Colonic mucosa (tissue), 4 donors: ENCODE measurements around the gene LRRC1. TPM values are rescaled to one million over a fixed set of nuclear protein-coding genes. Genes with fewer than 3 reads are reported as not detected.

Experiments
- DNase-seq: peaks from one replicate; pipeline ENCODE4 v3.0.0-alpha.2; 2020
- H3K27ac ChIP-seq: fragments of 200-600 bp; one replicate; pipeline ENCODE4 v1.8.0; 2021
- H3K27me3 ChIP-seq: fragments of 200-600 bp; one replicate; pipeline ENCODE4 v1.8.0; 2021
- H3K36me3 ChIP-seq: fragments of 200-600 bp; one replicate; pipeline ENCODE4 v1.8.0; 2021
- H3K4me1 ChIP-seq: fragments of 200-600 bp; one replicate; pipeline ENCODE4 v1.8.0; 2021; ENCODE audit warnings: mild to moderate bottlenecking
- H3K4me3 ChIP-seq: fragments of 200-600 bp; one replicate; pipeline ENCODE4 v1.8.0; 2021
- H3K9ac ChIP-seq, 2 donors: one replicate each; pipeline ENCODE4 v1.7.0; 2013; ENCODE audit warnings: control low read depth in 2 of 2, low read depth in 2 of 2, low read length in 2 of 2
- H3K9me3 ChIP-seq: fragments of 200-600 bp; one replicate; pipeline ENCODE4 v1.8.0; 2021
- CTCF ChIP-seq: fragments of 200-600 bp; IDR thresholded peaks from one replicate; pipeline ENCODE4 v1.8.0; 2022; ENCODE audit warnings: antibody characterized with exemption, mild to moderate bottlenecking
- intact Hi-C: fragments of 100-400 bp; cut with DNase I; formaldehyde crosslinking; loops from one replicate; pipeline ENCODE4 v1.14.1; 2022
- total RNA-seq, 2 donors: library from RNA; stranded (reverse); fragmentation: NEBNext Ultra II Directional in 1 of 2; extraction: Animal tissue kit (Norgen Biotek cat#: 25700) in 1 of 2; gene quantifications; one replicate each; pipeline ENCODE4 v1.2.1, GENCODE V29; 2021
- donor health status: healthy.
- donor health status: DM: no; HTN: no; CAD: no.
- donor health status: DM: no; HTN: no; CAD: no.

Gene LRRC1
- total RNA-seq, 2 donors from 2014 or later: 49.6 to 72.9 TPM

DNA sequence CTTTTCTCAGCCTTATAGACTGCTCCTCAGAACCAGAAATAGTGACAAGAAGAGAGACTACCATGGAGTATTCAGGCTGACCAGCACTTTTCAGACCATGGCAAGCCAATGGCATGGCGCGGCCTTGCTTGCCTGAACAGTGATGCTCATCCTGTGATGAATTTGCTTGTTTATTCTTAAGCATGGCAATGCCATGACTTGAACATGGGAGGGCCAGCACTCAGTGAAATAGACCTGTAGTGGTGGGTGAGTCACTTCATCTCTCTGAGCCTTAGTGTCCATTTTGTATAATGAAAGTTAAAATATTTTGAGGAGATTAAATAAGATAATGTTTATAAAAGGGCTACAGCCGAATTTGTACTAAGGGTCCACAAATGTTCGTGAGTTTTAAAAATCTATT is 79.1 kb downstream of the LRRC1 start:
- H3K27me3 ChIP-seq: no peaks in the 10 kb centered on the region
- no peak overlapping the region for H3K27ac ChIP-seq
- no peak for DNase-seq
- H3K9me3 ChIP-seq: no peaks in the 10 kb centered on the region
- no peak overlapping the region for H3K4me3 ChIP-seq
- H3K9ac ChIP-seq: no peak overlapping the region
- H3K4me1 ChIP-seq: no peaks in the 10 kb centered on the region
- H3K36me3 ChIP-seq: no peaks in the 10 kb centered on the region
- TF ChIP-seq CTCF: no peak
- intact Hi-C loops: loop anchor here (10.0 kb wide), 1 partner anchor 691 kb away; no protein-coding TSS in a partner anchor

GRCh38 chr6:53874964-53875363 is 80.2 kb downstream of the LRRC1 start:
- Histone ChIP-seq H3K9ac (no peak overlapping the region), H3K4me3 (no peak overlapping the region), H3K36me3 (no peaks in the 10 kb centered on the region), H3K27ac (no peak overlapping the region), H3K4me1 (no peaks in the 10 kb centered on the region), H3K9me3 (no peaks in the 10 kb centered on the region), H3K27me3 (no peaks in the 10 kb centered on the region)
- intact Hi-C loops: loop anchor here (10.0 kb wide), 1 partner anchor 690 kb away; no protein-coding TSS in a partner anchor
- no peak for TF ChIP-seq CTCF
- DNase-seq: no peak

DNA sequence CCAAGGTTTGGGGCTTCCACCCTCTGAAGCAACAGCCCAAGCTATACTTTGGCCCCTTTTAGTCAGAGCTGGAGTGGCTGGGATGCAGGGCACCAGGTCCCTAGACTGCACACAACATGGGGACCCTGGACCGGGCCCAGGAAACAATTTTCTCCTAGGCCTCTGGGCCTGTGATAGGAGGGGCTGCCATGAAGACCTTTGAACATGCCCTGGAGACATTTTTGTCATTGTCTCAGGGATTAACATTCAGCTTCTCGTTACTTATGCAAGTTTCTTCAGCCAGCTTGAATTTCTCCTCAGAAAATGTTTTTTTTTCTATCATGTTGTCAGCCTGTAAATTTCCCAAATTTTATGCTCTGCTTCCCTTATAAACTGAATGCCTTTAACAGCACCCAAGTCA is 82.3 kb downstream of the LRRC1 start:
- H3K27ac ChIP-seq: no peak overlapping the region
- H3K9ac ChIP-seq: no peak overlapping the region
- TF ChIP-seq CTCF: no peak
- intact Hi-C loops: loop anchor here (10.0 kb wide), 1 partner anchor 688 kb away; no protein-coding TSS in a partner anchor
- no peaks in the 10 kb centered on the region for H3K36me3 ChIP-seq
- no peaks in the 10 kb centered on the region for H3K9me3 ChIP-seq
- no peak overlapping the region for H3K4me3 ChIP-seq
- DNase-seq: no peak
- no peaks in the 10 kb centered on the region for H3K27me3 ChIP-seq
- no peaks in the 10 kb centered on the region for H3K4me1 ChIP-seq

DNA sequence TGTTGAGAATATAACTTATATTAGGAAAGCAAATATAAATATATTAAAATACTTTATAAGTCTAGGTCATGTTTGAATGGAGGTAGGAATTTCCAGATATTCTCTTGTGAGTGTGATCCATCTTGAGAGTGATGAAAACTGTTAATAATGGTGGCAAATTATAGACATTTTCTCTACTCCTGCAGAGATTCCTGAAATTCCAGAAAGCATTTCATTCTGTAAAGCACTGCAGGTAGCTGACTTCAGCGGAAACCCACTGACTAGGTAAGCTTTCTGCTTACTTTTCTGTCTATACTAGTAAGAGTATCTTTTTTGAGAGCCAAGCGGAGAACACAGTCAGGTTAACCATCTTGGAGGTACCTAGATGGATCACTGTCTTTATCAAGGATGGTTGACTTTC is 84.0 kb downstream of the LRRC1 start:
- Histone ChIP-seq H3K36me3 (no peaks in the 10 kb centered on the region), H3K27me3 (no peaks in the 10 kb centered on the region), H3K4me3 (no peak overlapping the region), H3K4me1 (no peaks in the 10 kb centered on the region), H3K27ac (no peak overlapping the region), H3K9me3 (no peaks in the 10 kb centered on the region), H3K9ac (no peak overlapping the region)
- intact Hi-C loops: loop anchor here (10.0 kb wide), 1 partner anchor 686 kb away; no protein-coding TSS in a partner anchor
- DNase-seq: no peak
- no peak for TF ChIP-seq CTCF

DNA sequence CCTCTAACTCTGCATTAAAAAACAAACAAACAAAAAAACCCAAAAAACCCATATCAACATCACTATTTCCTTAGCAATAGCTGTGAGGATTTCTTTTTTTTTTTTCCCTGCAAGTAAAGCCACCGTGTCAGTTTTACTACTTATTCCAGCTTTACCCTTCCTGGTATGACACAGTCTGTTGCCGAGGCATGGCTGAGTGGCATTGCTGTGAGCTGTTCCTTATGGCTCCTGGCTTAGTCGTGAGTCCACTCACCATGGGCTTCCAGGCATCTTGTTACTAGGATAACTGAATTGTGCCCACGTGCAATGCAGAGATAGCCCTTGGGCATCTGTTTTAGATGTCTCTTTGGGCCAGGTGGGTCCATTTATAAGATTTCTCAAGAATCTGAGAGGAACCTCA is 84.8 kb downstream of the LRRC1 start:
- Histone ChIP-seq H3K36me3 (no peaks in the 10 kb centered on the region), H3K4me1 (no peaks in the 10 kb centered on the region), H3K27me3 (no peaks in the 10 kb centered on the region), H3K27ac (no peak overlapping the region), H3K9me3 (no peaks in the 10 kb centered on the region), H3K9ac (no peak overlapping the region), H3K4me3 (no peak overlapping the region)
- no peak for DNase-seq
- intact Hi-C loops: loop anchor here (10.0 kb wide), 1 partner anchor 685 kb away; no protein-coding TSS in a partner anchor
- TF ChIP-seq CTCF: no peak
